HUES64 (cell line): Measurements from ENCODE around the gene INPP5F.

ENCODE experiments used
- H3K27ac ChIP-seq: 2 replicates; pipeline ENCODE4 v1.7.0; 2013; ENCODE audit warnings: low read depth, low read length, inconsistent platforms
- H3K27me3 ChIP-seq: 2 replicates; pipeline ENCODE4 v1.6.1; 2013; ENCODE audit warnings: mild to moderate bottlenecking, low read length; ENCODE audit not compliant: insufficient read depth
- H3K36me3 ChIP-seq: 2 replicates; pipeline ENCODE4 v1.6.1; 2013; ENCODE audit warnings: mild to moderate bottlenecking, low read length; ENCODE audit not compliant: insufficient read depth
- H3K4me1 ChIP-seq: 2 replicates; pipeline ENCODE4 v1.6.1; 2013; ENCODE audit warnings: mild to moderate bottlenecking, low read length, moderate library complexity; ENCODE audit not compliant: insufficient read depth
- H3K4me3 ChIP-seq: 2 replicates; pipeline ENCODE4 v1.5.1; 2013; ENCODE audit warnings: mild to moderate bottlenecking, low read length, moderate library complexity
- H3K9ac ChIP-seq: 2 replicates; pipeline ENCODE4 v1.6.1; 2013; ENCODE audit warnings: mild to moderate bottlenecking, low read depth, low read length
- H3K9me3 ChIP-seq: 2 replicates; pipeline ENCODE4 v1.6.1; 2013; ENCODE audit warnings: low read depth, low read length; ENCODE audit not compliant: insufficient read depth
- WGBS: fragments of 150-250, 120-280 bp; methylation state at CpG from one replicate; pipeline ENCODE4 v1.1.7; 2013; ENCODE audit warnings: missing lambda C conversion rate; 5-methylcytosine and 5-hydroxymethylcytosine counted together

Gene INPP5F

DNA sequence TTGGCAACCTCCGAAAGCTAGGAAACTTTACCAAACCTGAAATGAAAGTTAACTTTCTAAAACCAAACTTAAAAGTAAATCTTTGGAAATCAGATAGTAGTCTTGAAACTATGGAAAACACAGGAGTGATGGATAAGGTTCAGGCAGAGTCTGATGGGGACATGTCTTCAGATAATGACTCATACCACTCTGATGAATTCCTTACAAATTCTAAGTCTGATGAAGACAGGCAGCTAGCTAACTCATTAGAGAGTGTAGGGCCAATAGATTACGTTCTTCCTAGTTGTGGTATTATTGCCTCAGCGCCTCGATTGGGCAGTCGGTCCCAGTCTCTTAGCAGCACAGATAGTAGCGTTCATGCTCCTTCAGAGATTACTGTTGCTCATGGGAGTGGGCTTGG, 100.9 kb downstream of the INPP5F start:
- Histone ChIP-seq H3K9ac (no peak overlapping the region), H3K4me3 (no peak overlapping the region), H3K4me1 (no peaks in the 10 kb centered on the region), H3K36me3 (peaks cover 97% of the 10 kb centered on the region), H3K27ac (no peak overlapping the region), H3K9me3 (no peaks in the 10 kb centered on the region), H3K27me3 (no peaks in the 10 kb centered on the region)
- WGBS = 96% methylated on average over 6 of the region's 6 CpGs

GRCh38 chr10:119827430-119827829, 101.6 kb downstream of the INPP5F start:
- no peaks in the 10 kb centered on the region for H3K9me3 ChIP-seq
- H3K4me3 ChIP-seq = no peak overlapping the region
- H3K4me1 ChIP-seq = no peaks in the 10 kb centered on the region
- 96% methylated on average over 4 of the region's 4 CpGs for WGBS
- peaks cover 100% of the 10 kb centered on the region for H3K36me3 ChIP-seq
- no peak overlapping the region for H3K9ac ChIP-seq
- H3K27ac ChIP-seq = no peak overlapping the region
- no peaks in the 10 kb centered on the region for H3K27me3 ChIP-seq

DNA sequence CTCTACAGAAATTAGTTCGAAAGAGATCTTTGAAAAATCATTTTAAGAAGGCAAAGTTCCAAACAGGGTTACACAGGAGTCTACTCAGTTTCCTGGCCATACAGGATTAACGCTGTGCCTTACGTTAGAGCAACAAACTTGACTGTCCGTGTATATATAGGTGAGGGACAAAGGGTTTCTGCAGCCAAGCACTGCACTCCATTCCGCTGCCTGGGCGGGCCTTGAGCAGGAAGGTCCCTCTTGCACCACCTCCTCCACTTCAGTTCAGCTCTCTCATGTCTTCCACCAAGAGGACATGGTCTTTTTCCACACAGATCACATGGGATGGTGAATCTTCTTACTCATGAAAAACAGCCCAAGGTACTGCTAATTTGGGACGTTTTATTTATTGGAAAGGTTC, 103.6 kb downstream of the INPP5F start:
- peaks cover 100% of the 10 kb centered on the region for H3K36me3 ChIP-seq
- WGBS = 88% methylated on average over 7 of the region's 7 CpGs
- H3K4me3 ChIP-seq = no peak overlapping the region
- H3K27ac ChIP-seq = no peak overlapping the region; the same call in 1 of the 2 replicates
- H3K9me3 ChIP-seq = no peaks in the 10 kb centered on the region
- no peaks in the 10 kb centered on the region for H3K27me3 ChIP-seq
- no peaks in the 10 kb centered on the region for H3K4me1 ChIP-seq
- H3K9ac ChIP-seq = no peak overlapping the region

DNA sequence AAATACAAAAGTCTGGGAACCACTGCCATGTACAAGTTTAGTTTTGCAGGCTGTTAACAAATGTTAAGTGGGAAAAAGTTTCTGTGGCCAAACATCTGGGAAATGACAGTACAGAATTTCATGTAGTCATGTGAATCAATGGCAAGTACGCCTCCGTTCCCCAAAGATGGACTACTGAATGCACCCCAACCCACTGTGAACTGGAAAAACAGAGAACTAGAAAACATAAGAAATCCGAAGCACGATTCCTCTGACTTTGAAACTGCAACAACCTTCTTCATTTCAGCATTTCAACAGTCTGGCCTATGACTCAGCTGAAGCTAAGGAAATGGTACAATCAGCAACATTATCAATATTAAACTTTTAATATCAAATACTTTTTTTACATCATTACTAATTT, 105.0 kb downstream of the INPP5F start:
- 95% methylated on average over 4 of the region's 4 CpGs for WGBS

GRCh38 chr10:119831656-119832055, 105.8 kb downstream of the INPP5F start:
- Histone ChIP-seq H3K36me3 (peaks cover 100% of the 10 kb centered on the region), H3K27me3 (no peaks in the 10 kb centered on the region)

More for the DNA sequence above, 105.0 kb downstream of the INPP5F start:
- Histone ChIP-seq H3K36me3 (peaks cover 100% of the 10 kb centered on the region), H3K4me3 (no peak overlapping the region), H3K27me3 (no peaks in the 10 kb centered on the region), H3K9me3 (no peaks in the 10 kb centered on the region), H3K27ac (no peak overlapping the region), H3K4me1 (no peaks in the 10 kb centered on the region), H3K9ac (no peak overlapping the region)

GRCh38 chr10:119832951-119833350, 107.1 kb downstream of the INPP5F start:
- Histone ChIP-seq H3K36me3 (peaks cover 100% of the 10 kb centered on the region), H3K4me3 (no peak overlapping the region), H3K4me1 (no peaks in the 10 kb centered on the region), H3K27ac (no peak overlapping the region), H3K27me3 (no peaks in the 10 kb centered on the region), H3K9me3 (no peaks in the 10 kb centered on the region), H3K9ac (no peak overlapping the region)
- 96% methylated on average over 2 of the region's 2 CpGs for WGBS

More at GRCh38 chr10:119831656-119832055, 105.8 kb downstream of the INPP5F start:
- WGBS = 95% methylated on average over 11 of the region's 11 CpGs
- Histone ChIP-seq H3K4me3 (no peak overlapping the region), H3K9me3 (no peaks in the 10 kb centered on the region), H3K9ac (no peak overlapping the region), H3K27ac (no peak overlapping the region), H3K4me1 (no peaks in the 10 kb centered on the region)

- Histone ChIP-seq H3K4me3 (no peak overlapping the region), H3K9ac (no peak overlapping the region), H3K4me1 (no peaks in the 10 kb centered on the region), H3K27me3 (no peaks in the 10 kb centered on the region), H3K36me3 (peaks cover 100% of the 10 kb centered on the region), H3K9me3 (no peaks in the 10 kb centered on the region), H3K27ac (no peak overlapping the region)
- 94% methylated on average over 4 of the region's 4 CpGs for WGBS
Measured at GRCh38 chr10:119834188-119834587, 108.3 kb downstream of the INPP5F start.

- no peaks in the 10 kb centered on the region for H3K9me3 ChIP-seq
- WGBS = 100% methylated on average over 1 of the region's 1 CpG
- H3K36me3 ChIP-seq = peaks cover 96% of the 10 kb centered on the region
- H3K27ac ChIP-seq = no peak overlapping the region
- H3K27me3 ChIP-seq = no peaks in the 10 kb centered on the region
- no peak overlapping the region for H3K9ac ChIP-seq
- no peak overlapping the region for H3K4me3 ChIP-seq
- peaks cover 8% of the 10 kb centered on the region; the same call in 1 of the 2 replicates for H3K4me1 ChIP-seq
Measured at GRCh38 chr10:119845656-119846055, 119.8 kb downstream of the INPP5F start.

DNA sequence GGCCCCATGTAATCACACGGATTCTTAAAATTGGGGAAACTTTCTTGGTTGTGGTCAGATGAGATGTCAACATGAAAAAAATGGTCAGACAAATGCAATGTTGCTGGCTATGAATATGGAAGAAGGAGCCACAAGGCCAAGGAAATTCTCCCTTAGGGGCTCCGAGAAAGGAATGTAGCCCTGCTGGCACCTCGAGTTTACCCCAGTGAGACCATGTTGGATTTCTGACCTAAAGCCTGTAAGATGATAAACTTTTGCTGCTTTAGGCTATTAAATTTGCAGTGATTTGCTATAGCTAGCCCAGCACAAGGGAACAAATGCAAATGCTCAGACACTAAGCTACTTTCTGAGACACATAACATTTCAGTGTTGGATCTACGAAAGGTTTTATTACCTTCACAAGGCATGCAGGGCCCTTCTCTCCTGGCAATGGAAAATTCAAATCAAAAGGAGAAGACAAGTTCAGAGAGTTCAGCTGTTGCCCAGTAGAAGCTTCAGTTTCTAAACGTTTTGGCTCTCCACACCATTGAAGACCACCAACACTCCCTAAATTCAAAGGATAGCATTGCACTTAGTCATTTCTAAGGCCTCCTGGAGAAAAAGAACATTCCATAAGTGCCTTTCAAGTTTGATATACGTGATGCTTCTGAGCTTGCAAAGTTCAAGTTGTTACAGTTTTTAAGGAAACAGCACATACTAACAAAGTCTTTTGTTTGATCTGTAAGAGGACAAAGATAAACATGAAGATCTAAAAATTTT, 123.4 kb downstream of the INPP5F start:
- Histone ChIP-seq H3K27ac (peak overlapping the region; percentile 72), H3K4me3 (no peak overlapping the region), H3K36me3 (peaks cover 95% of the 10 kb centered on the region), H3K27me3 (no peaks in the 10 kb centered on the region), H3K9me3 (no peaks in the 10 kb centered on the region), H3K4me1 (peaks cover 8% of the 10 kb centered on the region; the same call in 1 of the 2 replicates), H3K9ac (no peak overlapping the region; the same call in 1 of the 2 replicates)
- WGBS = 74% methylated on average over 6 of the region's 6 CpGs

GRCh38 chr10:119849944-119850343, 124.1 kb downstream of the INPP5F start:
- H3K36me3 ChIP-seq = peaks cover 93% of the 10 kb centered on the region
- peak overlapping the region; percentile 23; the same call in 1 of the 2 replicates for H3K27ac ChIP-seq
- H3K9ac ChIP-seq = no peak overlapping the region

DNA sequence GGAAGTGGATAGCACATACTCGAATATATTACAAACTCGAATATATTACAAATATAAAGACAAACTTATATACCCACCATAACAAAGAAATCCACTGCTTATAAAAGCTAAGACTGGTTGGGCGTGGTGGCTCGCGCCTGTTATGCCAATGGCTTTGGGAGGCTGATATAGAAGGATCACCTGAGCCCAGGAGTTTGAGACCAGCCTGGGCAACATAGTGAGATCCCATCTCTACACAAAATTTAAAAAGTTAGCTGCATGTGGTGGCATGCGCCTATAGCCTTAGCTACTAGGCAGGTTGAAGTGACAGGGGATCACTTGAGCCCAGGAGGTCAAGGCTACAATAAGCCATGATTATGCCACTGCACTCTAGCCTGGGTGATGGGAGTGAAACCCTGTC, 126.4 kb downstream of the INPP5F start:
- peaks cover 8% of the 10 kb centered on the region; the same call in 1 of the 2 replicates for H3K4me1 ChIP-seq
- no peak overlapping the region for H3K4me3 ChIP-seq
- H3K9me3 ChIP-seq = no peaks in the 10 kb centered on the region
- 88% methylated on average over 4 of the region's 6 CpGs for WGBS
- H3K36me3 ChIP-seq = peaks cover 93% of the 10 kb centered on the region
- no peak overlapping the region for H3K9ac ChIP-seq
- no peaks in the 10 kb centered on the region for H3K27me3 ChIP-seq
- no peak overlapping the region for H3K27ac ChIP-seq

More at GRCh38 chr10:119849944-119850343, 124.1 kb downstream of the INPP5F start:
- Histone ChIP-seq H3K4me3 (no peak overlapping the region), H3K4me1 (peaks cover 8% of the 10 kb centered on the region; the same call in 1 of the 2 replicates), H3K9me3 (no peaks in the 10 kb centered on the region), H3K27me3 (no peaks in the 10 kb centered on the region)
- WGBS = over 99% methylated on average over 3 of the region's 3 CpGs
